ENCODE measurements around the gene NOTCH1. TPM values are rescaled to one million over a fixed set of nuclear protein-coding genes. Genes with fewer than 3 reads are reported as not detected.

The NOTCH1 gene
- total RNA-seq, 4 donors from 2014 or later, result 71.0 to 160 (median 114) TPM

DNA sequence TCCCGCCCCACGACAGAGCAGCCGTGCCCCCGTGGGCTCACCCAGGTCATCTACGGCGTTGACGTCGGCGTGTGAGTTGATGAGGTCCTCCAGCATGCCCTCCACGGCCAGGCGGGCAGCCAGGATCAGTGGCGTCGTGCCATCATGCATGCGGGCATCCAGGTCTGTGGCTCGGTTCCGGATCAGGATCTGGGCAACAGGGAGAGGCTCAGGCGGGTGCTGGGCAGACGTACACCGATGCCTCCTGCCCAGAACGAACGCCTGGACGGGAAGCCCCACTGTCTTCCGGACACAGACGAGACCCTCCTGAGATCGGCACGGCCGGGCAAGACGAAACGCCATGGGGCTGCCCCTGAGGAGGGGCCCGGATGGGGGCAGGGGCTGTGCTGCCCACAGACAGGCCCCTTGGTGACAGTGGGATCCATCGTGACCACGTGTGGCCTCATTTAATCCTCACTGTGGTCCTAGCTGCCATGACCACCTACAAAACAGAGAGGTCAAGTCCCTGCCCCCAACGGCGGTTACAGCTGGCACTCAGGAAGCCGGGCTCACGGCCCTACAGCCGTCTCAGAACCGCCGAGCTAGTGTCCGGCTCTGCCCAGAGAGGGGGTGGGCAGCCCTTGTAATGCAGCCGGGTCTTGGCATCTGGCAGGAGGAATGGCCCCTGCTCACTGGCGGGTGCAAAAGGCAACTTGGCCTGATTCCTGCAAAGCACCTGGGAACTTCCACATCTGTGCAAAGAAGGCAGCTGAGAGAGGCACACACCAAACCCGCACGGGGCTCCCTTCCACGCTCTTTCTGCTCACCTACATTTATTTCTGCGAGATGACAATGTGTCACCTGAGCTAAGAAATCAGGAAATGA, 46.5 kb downstream of the NOTCH1 start:
- DNase-seq (ENCODE audit: low spot score in 2 of 2), result no peak
- Histone ChIP-seq H3K36me3 (peaks cover 97% of the 10 kb centered on the region), H3K9me3 (no peaks in the 10 kb centered on the region), H3K27ac (no peak overlapping the region), H3K4me1 (no peaks in the 10 kb centered on the region), H3K4me3 (no peak overlapping the region), H3K27me3 (no peaks in the 10 kb centered on the region)
- 94% methylated on average over 4 of the region's 46 CpGs for WGBS
- TF ChIP-seq POLR2AphosphoS5 (IDR thresholded peaks at IDR 0.05), result no peak
- no peak for TF ChIP-seq EP300 (IDR thresholded peaks at IDR 0.05)
- TF ChIP-seq POLR2A (IDR thresholded peaks at IDR 0.05), result no peak
- TF ChIP-seq, protein P1, sequence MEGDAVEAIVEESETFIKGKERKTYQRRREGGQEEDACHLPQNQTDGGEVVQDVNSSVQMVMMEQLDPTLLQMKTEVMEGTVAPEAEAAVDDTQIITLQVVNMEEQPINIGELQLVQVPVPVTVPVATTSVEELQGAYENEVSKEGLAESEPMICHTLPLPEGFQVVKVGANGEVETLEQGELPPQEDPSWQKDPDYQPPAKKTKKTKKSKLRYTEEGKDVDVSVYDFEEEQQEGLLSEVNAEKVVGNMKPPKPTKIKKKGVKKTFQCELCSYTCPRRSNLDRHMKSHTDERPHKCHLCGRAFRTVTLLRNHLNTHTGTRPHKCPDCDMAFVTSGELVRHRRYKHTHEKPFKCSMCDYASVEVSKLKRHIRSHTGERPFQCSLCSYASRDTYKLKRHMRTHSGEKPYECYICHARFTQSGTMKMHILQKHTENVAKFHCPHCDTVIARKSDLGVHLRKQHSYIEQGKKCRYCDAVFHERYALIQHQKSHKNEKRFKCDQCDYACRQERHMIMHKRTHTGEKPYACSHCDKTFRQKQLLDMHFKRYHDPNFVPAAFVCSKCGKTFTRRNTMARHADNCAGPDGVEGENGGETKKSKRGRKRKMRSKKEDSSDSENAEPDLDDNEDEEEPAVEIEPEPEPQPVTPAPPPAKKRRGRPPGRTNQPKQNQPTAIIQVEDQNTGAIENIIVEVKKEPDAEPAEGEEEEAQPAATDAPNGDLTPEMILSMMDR (IDR thresholded peaks at IDR 0.05), result no peak

DNA sequence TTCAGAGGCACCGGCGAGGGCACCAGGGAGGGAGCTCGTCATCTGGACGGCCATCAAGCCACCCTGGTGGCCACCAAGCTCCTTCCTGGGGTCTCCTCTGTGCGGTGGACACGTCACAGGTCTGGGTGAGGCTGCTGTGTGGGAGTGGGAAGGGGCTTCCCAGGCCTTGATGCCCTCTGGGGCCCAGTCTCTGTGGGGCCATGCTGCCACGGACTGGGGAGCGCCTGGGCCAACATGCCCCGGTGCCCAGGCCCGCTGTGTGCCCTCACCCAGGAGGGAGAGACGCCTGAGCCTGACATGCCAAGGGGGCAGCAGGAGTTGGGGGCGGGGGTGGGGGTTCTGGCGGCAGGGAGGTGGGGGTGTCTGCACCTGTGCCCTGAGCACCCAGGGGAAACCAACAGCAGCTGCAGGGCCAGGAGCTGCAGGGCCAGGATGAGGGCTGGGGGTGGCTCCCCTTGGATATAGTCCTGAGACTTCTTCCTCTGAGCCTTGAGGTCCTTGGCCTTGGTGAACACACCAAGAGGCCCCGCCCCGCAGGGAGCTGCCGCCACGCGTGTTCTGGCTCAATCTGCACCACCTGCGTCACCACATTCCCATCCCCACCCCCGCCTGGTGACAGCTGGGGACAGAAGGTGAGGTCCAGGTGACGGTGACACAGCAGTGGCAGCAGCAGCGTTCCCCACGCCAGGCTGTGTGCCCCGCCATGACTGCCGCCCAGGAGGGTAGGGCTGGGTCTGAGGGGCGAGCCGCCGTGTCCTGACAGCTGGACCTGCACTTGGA, 47.7 kb downstream of the NOTCH1 start:
- TF ChIP-seq, protein P1 (IDR thresholded peaks at IDR 0.05), result no peak
- TF ChIP-seq EP300 (IDR thresholded peaks at IDR 0.05) (no peak), POLR2A (IDR thresholded peaks at IDR 0.05) (no peak), POLR2AphosphoS5 (IDR thresholded peaks at IDR 0.05) (no peak)
- peaks cover 85% of the 10 kb centered on the region for H3K36me3 ChIP-seq
- no peaks in the 10 kb centered on the region for H3K9me3 ChIP-seq
- DNase-seq (ENCODE audit: low spot score in 2 of 2), result no peak
- no peaks in the 10 kb centered on the region for H3K4me1 ChIP-seq
- H3K27ac ChIP-seq, result no peak overlapping the region
- no peak overlapping the region for H3K4me3 ChIP-seq
- H3K27me3 ChIP-seq, result no peaks in the 10 kb centered on the region
- 70% methylated on average over 10 of the region's 28 CpGs for WGBS

DNA sequence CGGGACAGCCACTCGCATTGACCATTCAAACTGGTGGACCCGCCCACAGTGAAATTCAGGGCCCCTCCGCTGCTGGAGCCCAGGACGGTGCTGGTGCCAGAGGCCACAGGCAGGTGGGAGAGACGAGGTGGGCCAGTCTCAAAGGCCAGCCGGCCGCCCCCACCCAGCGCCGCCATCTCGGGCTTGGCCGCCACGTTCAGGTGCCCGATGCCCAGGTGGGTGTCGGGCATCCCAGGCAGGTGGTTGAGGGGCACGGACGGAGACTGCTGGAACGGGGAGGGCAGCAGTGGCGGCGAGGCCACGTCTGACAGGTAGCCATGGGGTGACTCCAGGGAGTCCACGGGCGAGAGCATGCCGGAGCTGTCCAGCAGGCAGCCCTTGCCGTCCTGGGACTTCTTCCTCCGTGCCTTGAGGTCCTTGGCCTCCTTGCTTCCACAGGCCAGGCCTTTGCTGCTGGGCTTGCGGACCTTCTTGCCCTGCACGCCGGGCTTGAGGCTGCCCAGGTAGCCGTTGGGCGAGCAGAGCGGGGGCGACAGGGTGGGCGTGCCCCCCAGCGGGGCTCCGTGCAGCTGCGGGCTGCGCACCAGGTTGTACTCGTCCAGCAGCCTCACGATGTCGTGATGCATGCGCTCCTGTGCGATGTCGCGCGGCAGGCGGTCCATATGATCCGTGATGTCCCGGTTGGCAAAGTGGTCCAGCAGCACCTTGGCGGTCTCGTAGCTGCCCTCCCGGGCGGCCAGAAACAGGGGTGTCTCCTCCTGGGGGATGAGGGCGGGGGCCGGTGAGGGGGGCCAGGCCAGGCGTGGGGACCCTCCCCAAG, 48.8 kb downstream of the NOTCH1 start:
- TF ChIP-seq POLR2AphosphoS5 (IDR thresholded peaks at IDR 0.05) (no peak), POLR2A (IDR thresholded peaks at IDR 0.05) (no peak)
- TF ChIP-seq, protein P1 (IDR thresholded peaks at IDR 0.05), result no peak
- Histone ChIP-seq H3K4me3 (no peak overlapping the region), H3K9me3 (no peaks in the 10 kb centered on the region), H3K27me3 (no peaks in the 10 kb centered on the region), H3K36me3 (peaks cover 75% of the 10 kb centered on the region), H3K4me1 (no peaks in the 10 kb centered on the region), H3K27ac (no peak overlapping the region)
- 88% methylated on average over 12 of the region's 56 CpGs for WGBS
- DNase-seq (ENCODE audit: low spot score in 2 of 2), result no peak

DNA sequence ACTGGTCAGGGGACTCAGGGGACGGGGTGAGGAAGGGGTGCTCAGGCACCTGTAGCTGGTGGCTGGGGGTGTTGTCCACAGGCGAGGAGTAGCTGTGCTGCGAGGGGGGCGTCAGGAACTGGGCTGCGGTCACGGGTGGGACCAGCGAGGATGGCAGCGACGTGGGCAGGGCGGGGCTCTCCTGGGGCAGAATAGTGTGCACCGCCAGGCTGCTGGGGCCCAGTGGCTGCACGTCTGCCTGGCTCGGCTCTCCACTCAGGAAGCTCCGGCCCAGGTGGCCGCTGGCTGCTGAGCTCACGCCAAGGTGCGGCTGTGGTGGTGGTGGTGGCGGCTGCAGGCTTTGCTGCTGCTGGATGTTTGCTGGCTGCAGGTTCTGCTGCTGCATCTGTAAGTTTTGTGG, 49.7 kb downstream of the NOTCH1 start:
- TF ChIP-seq EP300 (IDR thresholded peaks at IDR 0.05) (no peak), POLR2AphosphoS5 (IDR thresholded peaks at IDR 0.05) (no peak), POLR2A (IDR thresholded peaks at IDR 0.05) (no peak)
- TF ChIP-seq, protein P1 (IDR thresholded peaks at IDR 0.05), result no peak
- DNase-seq (ENCODE audit: low spot score in 2 of 2), result no peak
- WGBS, result 74% methylated on average over 9 of the region's 18 CpGs
- H3K9me3 ChIP-seq, result no peaks in the 10 kb centered on the region
- peaks cover 66% of the 10 kb centered on the region for H3K36me3 ChIP-seq
- H3K4me3 ChIP-seq, result no peak overlapping the region
- H3K27me3 ChIP-seq, result no peaks in the 10 kb centered on the region
- H3K27ac ChIP-seq, result no peak overlapping the region
- H3K4me1 ChIP-seq, result no peaks in the 10 kb centered on the region
